Muscle of back (tissue), 11 donors: ENCODE measurements around the gene ARHGAP20. TPM values are rescaled to one million over a fixed set of nuclear protein-coding genes. Genes with fewer than 3 reads are reported as not detected.

ENCODE experiments used
- DNase-seq, 3 donors: peaks; one replicate each; pipeline versions ENCODE4 v3.0.0 to v3.0.0-alpha.2; 2013
- polyA plus RNA-seq, 10 donors: library from polyadenylated mRNA; unstranded; fragments of 120-200 nt; gene quantifications; one replicate each; pipeline ENCODE4 v1.2.1, GENCODE V29; 2013; ENCODE audit not compliant: insufficient read length in 10 of 10

The ARHGAP20 gene
- polyA plus RNA-seq, 10 donors, result 7.0 to 12.8 (median 9.3) TPM

GRCh38 chr11:110527146-110527545 is 185.1 kb downstream of the ARHGAP20 start:
- DNase-seq, result no peak
